HFF-Myc (cell line): ENCODE data around the gene UNC80.

ENCODE experiments used
- DNase-seq: peaks from one replicate; pipeline ENCODE4 v3.0.0-alpha.2; 2011; ENCODE audit warnings: low read depth; ENCODE audit errors: extremely low read depth
- H3K4me3 ChIP-seq: replicated peaks from 2 replicates; pipeline ENCODE4 v1.5.1; 2011; ENCODE audit warnings: low read depth, mild to moderate bottlenecking, control low read depth, low read length
- CTCF ChIP-seq: IDR thresholded peaks from 2 replicates; pipeline ENCODE4 v1.5.1; 2012; ENCODE audit warnings: mild to moderate bottlenecking, low read depth, low read length, control low read depth; ENCODE audit errors: missing control alignments

UNC80 gene

GRCh38 chr2:209965723-209966122 lies 194.1 kb downstream of the UNC80 start:
- TF ChIP-seq CTCF = no peak
- no peak for DNase-seq
- H3K4me3 ChIP-seq = no peak overlapping the region

DNA sequence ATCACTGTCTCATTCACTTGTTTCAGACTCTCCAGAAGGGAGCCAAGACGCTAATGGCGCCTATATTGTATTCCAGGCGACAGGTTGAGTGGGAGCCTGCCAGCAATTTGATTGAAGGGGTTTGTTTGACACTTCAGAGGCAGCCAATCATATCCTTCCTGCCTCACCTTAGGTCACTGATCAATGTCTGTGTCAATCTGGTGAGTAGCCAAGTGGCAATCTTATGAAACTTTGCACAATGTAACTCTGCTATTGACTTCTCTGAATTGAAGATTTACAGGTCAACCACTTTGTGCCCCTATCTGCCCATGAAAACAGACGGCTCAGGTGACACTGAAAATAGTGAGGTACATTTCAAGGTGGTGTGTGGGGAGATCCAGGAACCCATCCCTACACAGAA lies 198.1 kb downstream of the UNC80 start:
- TF ChIP-seq CTCF = no peak
- no peak for DNase-seq

DNA sequence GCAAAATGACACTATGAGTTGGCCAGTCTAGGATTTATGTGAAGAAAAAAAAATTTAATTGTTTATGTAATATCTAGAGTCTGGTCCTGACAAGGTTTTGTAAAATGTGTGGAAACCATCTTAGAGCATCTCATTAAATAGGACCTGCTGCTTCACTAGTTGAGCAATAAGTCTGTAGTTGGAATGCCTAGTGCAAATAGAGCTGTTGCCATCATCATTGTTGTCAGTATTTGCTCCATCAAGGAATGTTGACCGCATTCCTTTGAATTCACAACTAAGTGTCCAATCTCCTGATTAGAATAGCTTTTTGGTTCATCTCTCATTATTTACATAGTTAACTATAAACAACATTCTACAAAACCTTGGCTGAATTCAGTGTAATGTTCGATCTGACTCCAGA lies 198.6 kb downstream of the UNC80 start:
- TF ChIP-seq CTCF = no peak
- H3K4me3 ChIP-seq = no peak overlapping the region
- no peak for DNase-seq

More for the DNA sequence above, 198.1 kb downstream of the UNC80 start:
- no peak overlapping the region for H3K4me3 ChIP-seq

DNA sequence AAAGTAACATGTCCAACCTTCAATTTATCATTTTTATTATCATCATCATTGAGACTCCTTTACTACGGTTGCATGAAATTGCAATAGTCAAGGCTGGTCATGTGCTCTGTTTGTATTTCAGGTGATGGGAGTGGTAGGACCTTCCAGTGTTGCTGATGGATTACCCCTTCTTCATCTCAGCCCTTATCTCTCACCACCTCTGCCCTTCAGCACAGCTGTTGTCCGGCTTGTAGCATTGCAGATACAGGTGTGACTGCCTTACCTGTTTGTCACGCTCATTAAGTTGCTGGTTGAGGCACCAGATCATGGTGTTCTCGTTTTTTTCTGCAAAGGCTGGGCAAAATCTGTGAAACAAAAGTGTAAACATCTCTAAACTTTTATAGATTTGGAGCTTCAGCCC lies 199.1 kb downstream of the UNC80 start:
- TF ChIP-seq CTCF = no peak
- H3K4me3 ChIP-seq = no peak overlapping the region

GRCh38 chr2:209973328-209973727 lies 201.7 kb downstream of the UNC80 start:
- DNase-seq = no peak
- TF ChIP-seq CTCF = no peak
- no peak overlapping the region for H3K4me3 ChIP-seq

More for the DNA sequence above, 199.1 kb downstream of the UNC80 start:
- no peak for DNase-seq

DNA sequence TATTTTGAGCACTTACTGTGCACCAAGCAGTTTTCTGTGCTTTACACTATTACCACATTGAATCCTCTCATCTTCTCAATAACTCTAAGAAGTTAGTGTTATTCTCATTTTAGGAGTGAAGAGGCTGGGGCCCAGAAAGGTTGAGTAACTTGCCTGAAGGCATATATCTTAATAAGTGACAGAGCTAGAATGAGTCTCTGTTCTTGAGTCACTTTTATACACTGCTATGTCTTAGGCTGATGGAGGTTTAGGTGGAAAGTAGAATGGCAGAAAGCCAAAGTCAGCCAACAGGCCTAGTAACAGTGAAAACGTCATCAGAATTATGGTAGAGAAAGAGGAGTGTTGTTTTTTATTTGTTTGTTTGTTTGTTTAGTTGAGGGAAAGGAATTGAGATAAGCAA lies 202.9 kb downstream of the UNC80 start:
- no peak overlapping the region for H3K4me3 ChIP-seq
- no peak for DNase-seq
- TF ChIP-seq CTCF = no peak

GRCh38 chr2:209976698-209977385 lies 205.2 kb downstream of the UNC80 start:
- TF ChIP-seq CTCF = no peak
- no peak overlapping the region for H3K4me3 ChIP-seq
- DNase-seq = no peak
